HUDEP-2 (cell line): Measurements from ENCODE around the gene SLTM.
A peak's percentile ranks its signal among the peaks of the same experiment; 100 is the strongest.
"Not testable (repeated sequence)": the region's sequence is repeated elsewhere in the genome, so short reads cannot be mapped to it uniquely, and the experiment has no call there.

ENCODE experiments used
- DNase-seq, 76 experiments: peaks; one replicate each; lab custom pipeline; 2025; ENCODE audit not compliant: unreplicated experiment in 76 of 76; lab: John Stamatoyannopoulos, UW

The SLTM gene

GRCh38 chr15:58880320-58880719 lies 53.2 kb downstream of the SLTM start:
- DNase-seq = no peak

GRCh38 chr15:58877999-58878825 lies 55.3 kb downstream of the SLTM start:
- DNase-seq = no peak

GRCh38 chr15:58876306-58877106 lies 57.0 kb downstream of the SLTM start:
- no peak for DNase-seq

GRCh38 chr15:58875343-58875742 lies 58.1 kb downstream of the SLTM start:
- no peak for DNase-seq

- DNase-seq = no peak
These were observed 60.2 kb downstream of the SLTM start for GRCh38 chr15:58873267-58873666.

GRCh38 chr15:58870451-58870850 lies 63.0 kb downstream of the SLTM start:
- no peak for DNase-seq

GRCh38 chr15:58867926-58868325 lies 65.6 kb downstream of the SLTM start:
- no peak for DNase-seq

GRCh38 chr15:58865425-58865880 lies 68.0 kb downstream of the SLTM start:
- no peak for DNase-seq

- no peak for DNase-seq
These were observed 68.7 kb downstream of the SLTM start for GRCh38 chr15:58864602-58865424.

- DNase-seq = no peak
These were observed 71.2 kb downstream of the SLTM start for GRCh38 chr15:58862326-58862725.

GRCh38 chr15:58856621-58857020 lies 76.9 kb downstream of the SLTM start:
- DNase-seq = not testable (repeated sequence)

- no peak for DNase-seq
These were observed 77.4 kb downstream of the SLTM start for GRCh38 chr15:58856086-58856485.

- no peak for DNase-seq
These were observed 78.9 kb downstream of the SLTM start for GRCh38 chr15:58854593-58854992.

- no peak for DNase-seq
These were observed 81.1 kb downstream of the SLTM start for GRCh38 chr15:58852347-58852746.

- not testable (repeated sequence) for DNase-seq
These were observed 82.3 kb downstream of the SLTM start for GRCh38 chr15:58851205-58851604.

- no peak for DNase-seq
These were observed 90.6 kb downstream of the SLTM start for GRCh38 chr15:58842713-58843396.

- no peak for DNase-seq
These were observed 93.4 kb downstream of the SLTM start for GRCh38 chr15:58840048-58840447.

GRCh38 chr15:58839485-58839884 lies 94.0 kb downstream of the SLTM start:
- DNase-seq = peak in 5 of 76 experiments; percentile 3 to 34 (median 5)

GRCh38 chr15:58833681-58834426 lies 99.6 kb downstream of the SLTM start:
- peak in 60 of 76 experiments; percentile 1 to 64 (median 26) for DNase-seq

GRCh38 chr15:58830556-58830955 lies 102.9 kb downstream of the SLTM start:
- no peak for DNase-seq
